GM10248 (cell line): ENCODE measurements around the gene PFKFB1.

Experiments used
- CTCF ChIA-PET: fragments of 300-600 bp; sonication (Branson Sonifier 250); formaldehyde crosslinking; extraction: SDS; loops from one replicate; lab custom pipeline; 2021; ENCODE audit warnings: antibody characterized with exemption; lab: Yijun Ruan, JAX
- POLR2A ChIA-PET: fragments of 350-650 bp; sonication (Branson Sonifier 250); formaldehyde crosslinking; extraction: SDS; loops from one replicate; lab custom pipeline; 2020; ENCODE audit warnings: antibody characterized with exemption; lab: Yijun Ruan, JAX
- DNase-seq: peaks from one replicate; pipeline ENCODE4 v3.0.0; 2012; ENCODE audit errors: extremely low spot score
- CTCF ChIP-seq: IDR thresholded peaks from 2 replicates; pipeline ENCODE4 v1.5.1; 2012; ENCODE audit warnings: mild to moderate bottlenecking, low read depth; ENCODE audit errors: extremely low read depth, missing control alignments, control extremely low read depth

PFKFB1 gene

GRCh38 chrX:54980334-54980733 is 13.7 kb downstream of the PFKFB1 start:
- ChIA-PET POLR2A (no interaction called here), CTCF (no interaction called here)
- TF ChIP-seq CTCF, result no peak

GRCh38 chrX:54979432-54979831 is 14.6 kb downstream of the PFKFB1 start:
- TF ChIP-seq CTCF, result no peak
- DNase-seq, result no peak
- POLR2A ChIA-PET, result no interaction called here
- CTCF ChIA-PET, result no interaction called here

More at GRCh38 chrX:54980334-54980733, 13.7 kb downstream of the PFKFB1 start:
- no peak for DNase-seq

GRCh38 chrX:54978448-54978847 is 15.5 kb downstream of the PFKFB1 start:
- no peak for DNase-seq
- TF ChIP-seq CTCF, result no peak
- ChIA-PET CTCF (no interaction called here), POLR2A (no interaction called here)

GRCh38 chrX:54977387-54977786 is 16.6 kb downstream of the PFKFB1 start:
- TF ChIP-seq CTCF, result no peak
- DNase-seq, result no peak
- ChIA-PET POLR2A (no interaction called here), CTCF (no interaction called here)

GRCh38 chrX:54964766-54965497 is 29.1 kb downstream of the PFKFB1 start:
- no peak for TF ChIP-seq CTCF
- no peak for DNase-seq
- ChIA-PET POLR2A (no interaction called here), CTCF (no interaction called here)

- CTCF ChIA-PET, result no interaction called here
- TF ChIP-seq CTCF, result no peak
- POLR2A ChIA-PET, result no interaction called here
- DNase-seq, result no peak
Measured at GRCh38 chrX:54961750-54962149, 32.2 kb downstream of the PFKFB1 start.
